WTC11 (cell line): ENCODE data around the gene ZEB1.

Experiments used
- CBFB ChIP-seq: sonication (generic); formaldehyde crosslinking; IDR thresholded peaks from 2 replicates; pipeline ENCODE4 v1.8.1; 2022; ENCODE audit warnings: mild to moderate bottlenecking, low read depth, missing genetic modification reagents
- ETV6 ChIP-seq: sonication (generic); formaldehyde crosslinking; IDR thresholded peaks from 2 replicates; pipeline ENCODE4 v1.8.1; 2022; ENCODE audit warnings: mild to moderate bottlenecking, missing genetic modification reagents
- FOXK1 ChIP-seq: sonication (generic); formaldehyde crosslinking; IDR thresholded peaks from 2 replicates; pipeline ENCODE4 v1.8.0; 2022; ENCODE audit warnings: mild to moderate bottlenecking, moderate library complexity, missing genetic modification reagents
- IRF2 ChIP-seq: sonication (generic); formaldehyde crosslinking; IDR thresholded peaks from 2 replicates; pipeline ENCODE4 v1.8.0; 2022; ENCODE audit warnings: low read depth, missing genetic modification reagents, borderline replicate concordance
- JUN ChIP-seq: sonication (generic); formaldehyde crosslinking; IDR thresholded peaks from 2 replicates; pipeline ENCODE4 v1.8.0; 2023; ENCODE audit warnings: mild to moderate bottlenecking, missing genetic modification reagents
- NR1H2 ChIP-seq: sonication (generic); formaldehyde crosslinking; IDR thresholded peaks from 2 replicates; pipeline ENCODE4 v1.9.0; 2021; ENCODE audit warnings: mild to moderate bottlenecking, moderate library complexity, missing genetic modification reagents
- SMAD4 ChIP-seq: sonication (generic); formaldehyde crosslinking; IDR thresholded peaks from 2 replicates; pipeline ENCODE4 v1.8.0; 2022; ENCODE audit warnings: mild to moderate bottlenecking, missing genetic modification reagents
- SP1 ChIP-seq: sonication (generic); formaldehyde crosslinking; conservative IDR thresholded peaks from 2 replicates; pipeline ENCODE4 v1.8.1; 2022; ENCODE audit warnings: missing genetic modification reagents
- ZNF232 ChIP-seq: sonication (generic); formaldehyde crosslinking; IDR thresholded peaks from 2 replicates; pipeline ENCODE4 v1.8.0; 2022; ENCODE audit warnings: mild to moderate bottlenecking, missing genetic modification reagents
- TF ChIP-seq, protein P1 (sequence below): sonication (generic); formaldehyde crosslinking; IDR thresholded peaks from 2 replicates; pipeline ENCODE4 v1.8.0; 2022; ENCODE audit warnings: mild to moderate bottlenecking, missing genetic modification reagents
- TF ChIP-seq, protein P2 (sequence below): sonication (generic); formaldehyde crosslinking; IDR thresholded peaks from 2 replicates; pipeline ENCODE4 v1.8.0; 2022; ENCODE audit warnings: missing genetic modification reagents
- TF ChIP-seq, protein P3 (sequence below): fragments of 200-600 bp; IDR thresholded peaks from 2 replicates; pipeline ENCODE4 v1.8.0; 2022; ENCODE audit warnings: antibody characterized with exemption
- TF ChIP-seq, protein P4 (sequence below): sonication (generic); formaldehyde crosslinking; IDR thresholded peaks from 2 replicates; pipeline ENCODE4 v1.8.1; 2022; ENCODE audit warnings: missing genetic modification reagents, borderline replicate concordance

DNA sequence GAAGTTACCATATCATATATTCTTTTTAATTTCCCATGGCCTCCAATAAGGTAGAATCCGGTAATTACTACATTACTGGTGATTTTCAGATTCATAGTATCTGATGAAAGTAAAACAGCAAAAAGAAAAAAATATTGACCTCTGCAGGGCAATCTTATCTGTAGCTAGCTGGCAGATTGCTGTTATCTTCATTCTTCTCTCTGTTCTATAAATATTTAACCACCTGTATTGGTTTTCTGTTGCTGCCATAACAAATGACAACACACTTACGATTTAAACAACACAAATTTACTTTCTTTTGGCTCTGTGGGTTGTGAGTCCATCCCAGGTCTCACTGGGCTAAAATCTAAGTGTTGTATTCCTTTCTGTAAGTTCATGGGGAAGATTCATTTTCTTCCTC is 164.5 kb downstream of the ZEB1 start:
- TF ChIP-seq, protein P1, sequence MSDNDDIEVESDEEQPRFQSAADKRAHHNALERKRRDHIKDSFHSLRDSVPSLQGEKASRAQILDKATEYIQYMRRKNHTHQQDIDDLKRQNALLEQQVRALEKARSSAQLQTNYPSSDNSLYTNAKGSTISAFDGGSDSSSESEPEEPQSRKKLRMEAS (CRISPR knock-in tag) = no peak
- TF ChIP-seq FOXK1 (CRISPR knock-in tag) (no peak), SMAD4 (CRISPR knock-in tag) (no peak), ETV6 (CRISPR knock-in tag) (no peak), JUN (CRISPR knock-in tag) (no peak), IRF2 (CRISPR knock-in tag) (no peak), SP1 (CRISPR knock-in tag) (no peak), CBFB (no peak), NR1H2 (CRISPR knock-in tag) (no peak), ZNF232 (no peak)
- TF ChIP-seq, protein P2, sequence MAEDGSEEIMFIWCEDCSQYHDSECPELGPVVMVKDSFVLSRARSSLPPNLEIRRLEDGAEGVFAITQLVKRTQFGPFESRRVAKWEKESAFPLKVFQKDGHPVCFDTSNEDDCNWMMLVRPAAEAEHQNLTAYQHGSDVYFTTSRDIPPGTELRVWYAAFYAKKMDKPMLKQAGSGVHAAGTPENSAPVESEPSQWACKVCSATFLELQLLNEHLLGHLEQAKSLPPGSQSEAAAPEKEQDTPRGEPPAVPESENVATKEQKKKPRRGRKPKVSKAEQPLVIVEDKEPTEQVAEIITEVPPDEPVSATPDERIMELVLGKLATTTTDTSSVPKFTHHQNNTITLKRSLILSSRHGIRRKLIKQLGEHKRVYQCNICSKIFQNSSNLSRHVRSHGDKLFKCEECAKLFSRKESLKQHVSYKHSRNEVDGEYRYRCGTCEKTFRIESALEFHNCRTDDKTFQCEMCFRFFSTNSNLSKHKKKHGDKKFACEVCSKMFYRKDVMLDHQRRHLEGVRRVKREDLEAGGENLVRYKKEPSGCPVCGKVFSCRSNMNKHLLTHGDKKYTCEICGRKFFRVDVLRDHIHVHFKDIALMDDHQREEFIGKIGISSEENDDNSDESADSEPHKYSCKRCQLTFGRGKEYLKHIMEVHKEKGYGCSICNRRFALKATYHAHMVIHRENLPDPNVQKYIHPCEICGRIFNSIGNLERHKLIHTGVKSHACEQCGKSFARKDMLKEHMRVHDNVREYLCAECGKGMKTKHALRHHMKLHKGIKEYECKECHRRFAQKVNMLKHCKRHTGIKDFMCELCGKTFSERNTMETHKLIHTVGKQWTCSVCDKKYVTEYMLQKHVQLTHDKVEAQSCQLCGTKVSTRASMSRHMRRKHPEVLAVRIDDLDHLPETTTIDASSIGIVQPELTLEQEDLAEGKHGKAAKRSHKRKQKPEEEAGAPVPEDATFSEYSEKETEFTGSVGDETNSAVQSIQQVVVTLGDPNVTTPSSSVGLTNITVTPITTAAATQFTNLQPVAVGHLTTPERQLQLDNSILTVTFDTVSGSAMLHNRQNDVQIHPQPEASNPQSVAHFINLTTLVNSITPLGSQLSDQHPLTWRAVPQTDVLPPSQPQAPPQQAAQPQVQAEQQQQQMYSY (CRISPR knock-in tag) = no peak
- TF ChIP-seq, protein P3, sequence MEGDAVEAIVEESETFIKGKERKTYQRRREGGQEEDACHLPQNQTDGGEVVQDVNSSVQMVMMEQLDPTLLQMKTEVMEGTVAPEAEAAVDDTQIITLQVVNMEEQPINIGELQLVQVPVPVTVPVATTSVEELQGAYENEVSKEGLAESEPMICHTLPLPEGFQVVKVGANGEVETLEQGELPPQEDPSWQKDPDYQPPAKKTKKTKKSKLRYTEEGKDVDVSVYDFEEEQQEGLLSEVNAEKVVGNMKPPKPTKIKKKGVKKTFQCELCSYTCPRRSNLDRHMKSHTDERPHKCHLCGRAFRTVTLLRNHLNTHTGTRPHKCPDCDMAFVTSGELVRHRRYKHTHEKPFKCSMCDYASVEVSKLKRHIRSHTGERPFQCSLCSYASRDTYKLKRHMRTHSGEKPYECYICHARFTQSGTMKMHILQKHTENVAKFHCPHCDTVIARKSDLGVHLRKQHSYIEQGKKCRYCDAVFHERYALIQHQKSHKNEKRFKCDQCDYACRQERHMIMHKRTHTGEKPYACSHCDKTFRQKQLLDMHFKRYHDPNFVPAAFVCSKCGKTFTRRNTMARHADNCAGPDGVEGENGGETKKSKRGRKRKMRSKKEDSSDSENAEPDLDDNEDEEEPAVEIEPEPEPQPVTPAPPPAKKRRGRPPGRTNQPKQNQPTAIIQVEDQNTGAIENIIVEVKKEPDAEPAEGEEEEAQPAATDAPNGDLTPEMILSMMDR = no peak
- TF ChIP-seq, protein P4, sequence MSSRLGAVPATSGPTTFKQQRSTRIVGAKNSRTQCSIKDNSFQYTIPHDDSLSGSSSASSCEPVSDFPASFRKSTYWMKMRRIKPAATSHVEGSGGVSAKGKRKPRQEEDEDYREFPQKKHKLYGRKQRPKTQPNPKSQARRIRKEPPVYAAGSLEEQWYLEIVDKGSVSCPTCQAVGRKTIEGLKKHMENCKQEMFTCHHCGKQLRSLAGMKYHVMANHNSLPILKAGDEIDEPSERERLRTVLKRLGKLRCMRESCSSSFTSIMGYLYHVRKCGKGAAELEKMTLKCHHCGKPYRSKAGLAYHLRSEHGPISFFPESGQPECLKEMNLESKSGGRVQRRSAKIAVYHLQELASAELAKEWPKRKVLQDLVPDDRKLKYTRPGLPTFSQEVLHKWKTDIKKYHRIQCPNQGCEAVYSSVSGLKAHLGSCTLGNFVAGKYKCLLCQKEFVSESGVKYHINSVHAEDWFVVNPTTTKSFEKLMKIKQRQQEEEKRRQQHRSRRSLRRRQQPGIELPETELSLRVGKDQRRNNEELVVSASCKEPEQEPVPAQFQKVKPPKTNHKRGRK (CRISPR knock-in tag) = no peak
